DOHH2 (cell line): ENCODE measurements around the gene TTC21B.

Source experiments
- CTCF ChIP-seq: fragments of 200-600 bp; sonication (generic); IDR thresholded peaks from one replicate; pipeline ENCODE4 v1.5.1; 2014; ENCODE audit warnings: antibody characterized with exemption, mild to moderate bottlenecking, low read depth, low read length; ENCODE audit not compliant: poor library complexity, severe bottlenecking
- EZH2phosphoT487 ChIP-seq: fragments of 200-600 bp; sonication (generic); IDR thresholded peaks from 2 replicates; pipeline ENCODE4 v1.6.1; 2017; ENCODE audit warnings: borderline replicate concordance, mild to moderate bottlenecking, antibody characterized with exemption, low read length, moderate library complexity, mixed read lengths

GRCh38 chr2:165927353-165927752 lies 26.2 kb downstream of the TTC21B start:
- TF ChIP-seq CTCF (no peak), EZH2phosphoT487 (no peak)
